Dermis microvascular lymphatic vessel endothelial cell (primary cell): ENCODE data around the gene VRK1. TPM values are rescaled to one million over a fixed set of nuclear protein-coding genes. Genes with fewer than 3 reads are reported as not detected.

Source experiments
- DNase-seq, 2 donors: peaks; one replicate each; pipeline versions ENCODE4 v3.0.0 to v3.0.0-alpha.2; 2010; ENCODE audit warnings: low read depth in 2 of 2
- total RNA-seq: library from RNA; depleted of rRNA; stranded (reverse); fragments of >200 nt; gene quantifications from 2 replicates; pipeline ENCODE4 v1.2.1, GENCODE V29; 2014

The VRK1 gene
- total RNA-seq, 1 donor from 2014 or later = 35.8 TPM

DNA sequence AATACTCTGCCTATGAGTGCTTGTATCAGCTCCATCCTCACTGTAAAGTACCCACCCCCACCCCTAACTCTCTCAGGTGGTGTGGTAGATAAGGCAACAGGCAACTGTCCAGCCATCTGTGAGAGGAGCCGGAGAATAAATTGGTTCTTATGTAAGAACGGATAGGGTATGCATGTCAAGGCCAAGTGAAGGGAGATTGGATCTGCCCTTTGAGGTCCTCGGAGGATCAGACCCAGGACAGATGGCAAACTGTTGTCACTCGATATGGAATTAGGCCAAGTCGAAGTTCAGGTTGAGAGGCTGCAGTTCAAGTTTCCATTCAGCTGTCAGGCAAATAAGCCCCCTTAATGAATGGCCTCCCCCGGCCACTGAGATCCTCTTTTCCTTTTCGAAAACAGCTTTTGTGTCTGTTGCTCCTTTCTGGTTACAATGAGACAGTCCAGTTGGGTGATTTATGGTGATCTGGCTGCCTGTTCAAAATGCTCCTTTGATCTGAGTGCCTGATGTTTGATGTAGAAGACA lies 120.3 kb downstream of the VRK1 start:
- DNase-seq = no peak

DNA sequence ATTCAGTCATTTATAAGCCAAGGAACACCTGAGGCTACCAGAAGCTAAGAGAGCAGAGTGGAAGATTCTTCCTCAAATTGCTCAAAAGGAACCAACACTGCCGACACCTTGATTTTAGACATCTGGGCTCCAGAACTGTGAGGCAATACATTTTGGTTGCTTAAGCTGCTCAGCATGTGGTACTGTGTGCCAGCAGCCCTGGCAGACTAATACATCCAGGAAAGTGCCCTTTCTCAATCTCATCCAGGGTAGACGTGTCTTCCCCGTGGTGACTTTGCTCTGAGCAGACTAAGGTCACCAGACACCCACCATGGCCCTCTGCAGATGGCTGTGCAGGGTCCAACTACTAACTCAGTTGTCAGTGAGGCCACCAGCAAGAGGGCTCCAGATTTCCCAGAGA lies 122.8 kb downstream of the VRK1 start:
- DNase-seq = no peak

- DNase-seq = no peak
Observed at GRCh38 chr14:96920820-96921219, 123.6 kb downstream of the VRK1 start.

DNA sequence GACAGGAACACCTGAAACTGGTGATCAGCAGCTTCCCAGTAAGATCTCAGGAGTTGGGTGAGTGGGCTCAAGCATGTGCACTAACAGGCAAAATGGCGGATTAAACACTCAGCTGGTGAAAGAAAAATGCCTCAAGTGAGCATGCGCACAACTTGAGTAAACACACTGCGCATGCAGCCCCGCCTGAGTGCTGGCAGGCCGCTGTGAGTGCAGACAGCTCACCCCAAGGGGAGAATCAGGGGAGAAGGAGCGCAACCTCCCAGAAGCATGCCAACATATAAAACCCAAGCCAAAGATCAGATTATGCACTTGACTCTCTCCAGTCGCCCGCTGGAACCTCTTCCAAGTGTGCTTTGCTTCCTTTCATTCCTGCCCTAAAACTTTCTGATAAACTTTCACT lies 125.8 kb downstream of the VRK1 start:
- DNase-seq = no peak

GRCh38 chr14:96925422-96925821 lies 128.2 kb downstream of the VRK1 start:
- no peak for DNase-seq

DNA sequence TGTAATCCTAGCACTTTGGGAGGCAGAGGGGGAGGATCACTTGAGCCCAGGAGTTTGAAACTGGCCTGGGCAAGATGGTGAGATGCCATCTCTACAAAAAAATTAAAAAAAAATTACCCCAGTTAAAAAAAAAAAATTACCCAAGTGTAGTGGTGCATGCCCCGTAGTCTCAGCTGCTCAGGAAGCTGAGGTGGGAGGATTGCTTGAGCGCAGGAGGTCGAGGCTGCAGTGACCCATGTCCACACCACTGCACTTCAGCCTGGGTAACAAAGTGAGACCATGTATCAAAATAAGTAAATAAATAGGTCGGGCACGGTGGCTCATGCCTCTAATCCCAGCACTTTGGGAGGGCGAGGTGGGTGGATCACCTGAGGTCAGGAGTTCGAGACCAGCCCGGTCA lies 128.8 kb downstream of the VRK1 start:
- no peak for DNase-seq

DNA sequence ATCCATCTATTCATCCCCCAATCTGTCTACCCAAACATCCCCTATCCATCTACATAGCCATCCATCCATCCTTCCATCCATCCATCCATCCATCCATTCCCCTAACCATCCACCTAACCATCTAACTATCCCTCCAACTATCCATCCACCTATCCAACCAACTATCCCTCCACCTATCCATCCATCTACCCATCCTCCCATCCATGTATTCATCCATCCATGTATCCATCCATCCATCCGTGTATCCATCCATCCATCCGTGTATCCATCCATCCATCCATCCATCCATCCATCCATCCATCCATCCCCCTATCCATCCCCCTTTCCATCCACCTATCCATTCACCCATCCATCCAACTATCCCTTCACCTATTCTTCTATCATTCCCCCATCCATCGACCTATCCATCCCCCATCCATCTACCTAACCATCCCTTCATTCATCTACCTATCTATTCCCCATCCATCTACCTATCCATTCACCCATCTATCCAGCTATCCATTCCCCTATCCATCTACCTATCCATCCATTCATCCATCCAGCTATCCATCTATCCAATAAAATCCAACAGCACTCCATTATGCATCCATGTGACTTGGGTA lies 131.7 kb downstream of the VRK1 start:
- no peak for DNase-seq

- no peak for DNase-seq
Observed at GRCh38 chr14:96929950-96930349, 132.8 kb downstream of the VRK1 start.

GRCh38 chr14:96930526-96930925 lies 133.3 kb downstream of the VRK1 start:
- DNase-seq = no peak
